HEK293 (cell line): ENCODE measurements around the gene CDH23.

ENCODE experiments used
- CTCF ChIP-seq: fragments of 450-650 bp; formaldehyde crosslinking; IDR thresholded peaks from 2 replicates; pipeline ENCODE4 v1.5.1; 2016; ENCODE audit warnings: missing biosample characterization, missing genetic modification characterization
- ZBTB26 ChIP-seq: fragments of 450-650 bp; formaldehyde crosslinking; optimal IDR thresholded peaks from 2 replicates; pipeline ENCODE3; 2016; ENCODE audit warnings: missing biosample characterization, mild to moderate bottlenecking, missing genetic modification characterization
- ZBTB7A ChIP-seq: fragments of 450-650 bp; formaldehyde crosslinking; IDR thresholded peaks from 2 replicates; pipeline ENCODE4 v1.5.1; 2016; ENCODE audit warnings: low read depth, missing biosample characterization, missing genetic modification characterization
- ZNF274 ChIP-seq, 2 experiments: fragments of 200-500 bp in 1 of 2; fragments of 450-650 bp in 1 of 2; sonication (Bioruptor generic) in 1 of 2; formaldehyde crosslinking in 1 of 2; IDR thresholded peaks; 2 replicates each; pipeline versions ENCODE4 v1.5.1 to v1.6.1; 2014 to 2016; ENCODE audit warnings: borderline replicate concordance in 1 of 2, inconsistent platforms in 1 of 2, low read length in 1 of 2, missing biosample characterization in 1 of 2, missing genetic modification characterization in 1 of 2
- ZNF654 ChIP-seq: fragments of 450-650 bp; formaldehyde crosslinking; IDR thresholded peaks from 2 replicates; pipeline ENCODE4 v1.5.1; 2016; ENCODE audit warnings: low read depth, missing biosample characterization, missing genetic modification characterization
- ZNF670 ChIP-seq: fragments of 450-650 bp; formaldehyde crosslinking; IDR thresholded peaks from 2 replicates; pipeline ENCODE4 v1.5.1; 2016; ENCODE audit warnings: missing biosample characterization, missing genetic modification characterization, low read depth
- ZNF707 ChIP-seq: fragments of 450-650 bp; formaldehyde crosslinking; IDR thresholded peaks from 2 replicates; pipeline ENCODE4 v1.5.1; 2016; ENCODE audit warnings: missing biosample characterization, missing genetic modification characterization
- ZNF830 ChIP-seq: fragments of 450-650 bp; IDR thresholded peaks from 2 replicates; pipeline ENCODE4 v1.5.0; 2018; ENCODE audit warnings: missing biosample characterization, missing genetic modification characterization, low read depth, mild to moderate bottlenecking, moderate library complexity
- TF ChIP-seq, protein P1 (sequence below): fragments of 450-650 bp; formaldehyde crosslinking; IDR thresholded peaks from 2 replicates; pipeline ENCODE4 v1.5.1; 2016; ENCODE audit warnings: missing biosample characterization, missing genetic modification characterization

- TF ChIP-seq, protein P1, sequence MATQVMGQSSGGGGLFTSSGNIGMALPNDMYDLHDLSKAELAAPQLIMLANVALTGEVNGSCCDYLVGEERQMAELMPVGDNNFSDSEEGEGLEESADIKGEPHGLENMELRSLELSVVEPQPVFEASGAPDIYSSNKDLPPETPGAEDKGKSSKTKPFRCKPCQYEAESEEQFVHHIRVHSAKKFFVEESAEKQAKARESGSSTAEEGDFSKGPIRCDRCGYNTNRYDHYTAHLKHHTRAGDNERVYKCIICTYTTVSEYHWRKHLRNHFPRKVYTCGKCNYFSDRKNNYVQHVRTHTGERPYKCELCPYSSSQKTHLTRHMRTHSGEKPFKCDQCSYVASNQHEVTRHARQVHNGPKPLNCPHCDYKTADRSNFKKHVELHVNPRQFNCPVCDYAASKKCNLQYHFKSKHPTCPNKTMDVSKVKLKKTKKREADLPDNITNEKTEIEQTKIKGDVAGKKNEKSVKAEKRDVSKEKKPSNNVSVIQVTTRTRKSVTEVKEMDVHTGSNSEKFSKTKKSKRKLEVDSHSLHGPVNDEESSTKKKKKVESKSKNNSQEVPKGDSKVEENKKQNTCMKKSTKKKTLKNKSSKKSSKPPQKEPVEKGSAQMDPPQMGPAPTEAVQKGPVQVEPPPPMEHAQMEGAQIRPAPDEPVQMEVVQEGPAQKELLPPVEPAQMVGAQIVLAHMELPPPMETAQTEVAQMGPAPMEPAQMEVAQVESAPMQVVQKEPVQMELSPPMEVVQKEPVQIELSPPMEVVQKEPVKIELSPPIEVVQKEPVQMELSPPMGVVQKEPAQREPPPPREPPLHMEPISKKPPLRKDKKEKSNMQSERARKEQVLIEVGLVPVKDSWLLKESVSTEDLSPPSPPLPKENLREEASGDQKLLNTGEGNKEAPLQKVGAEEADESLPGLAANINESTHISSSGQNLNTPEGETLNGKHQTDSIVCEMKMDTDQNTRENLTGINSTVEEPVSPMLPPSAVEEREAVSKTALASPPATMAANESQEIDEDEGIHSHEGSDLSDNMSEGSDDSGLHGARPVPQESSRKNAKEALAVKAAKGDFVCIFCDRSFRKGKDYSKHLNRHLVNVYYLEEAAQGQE (tag by site-specific recombination), result no peak
- TF ChIP-seq ZNF670, result no peak
- no peak for TF ChIP-seq CTCF (tag by site-specific recombination)
- TF ChIP-seq ZNF707 (tag by site-specific recombination), result no peak
- TF ChIP-seq ZNF274 (IDR thresholded peaks at IDR 0.05; ENCODE audit: low read length), result no peak
- no peak for TF ChIP-seq ZNF274 (tag by site-specific recombination; IDR thresholded peaks at IDR 0.05; ENCODE audit: borderline replicate concordance)
- TF ChIP-seq ZNF830 (tag by site-specific recombination), result no peak
- TF ChIP-seq ZBTB26 (tag by site-specific recombination), result no peak
- TF ChIP-seq ZNF654 (tag by site-specific recombination), result no peak
- TF ChIP-seq ZBTB7A (tag by site-specific recombination), result no peak
Observed at GRCh38 chr10:71476228-71477011, 79.7 kb downstream of the CDH23 start.
